Trophoblast cell (in vitro differentiated cells and primary cell): ENCODE data around the gene CNMD.

Experiments
- DNase-seq, 2 donors: peaks; one replicate each; pipeline ENCODE4 v3.0.0-alpha.2; 2016
- H2AFZ ChIP-seq: 2 replicates; pipeline ENCODE4 v1.6.1; 2013; ENCODE audit warnings: low read length, moderate library complexity, mild to moderate bottlenecking; ENCODE audit not compliant: insufficient read depth, poor library complexity
- H2AK5ac ChIP-seq: 2 replicates; pipeline ENCODE4 v1.6.1; 2013; ENCODE audit warnings: mild to moderate bottlenecking, low read length
- H2BK120ac ChIP-seq: 2 replicates; pipeline ENCODE4 v1.6.1; 2013; ENCODE audit warnings: low read length, mild to moderate bottlenecking, moderate library complexity; ENCODE audit not compliant: insufficient read depth, poor library complexity
- H2BK12ac ChIP-seq: 2 replicates; pipeline ENCODE4 v1.6.1; 2013; ENCODE audit warnings: mild to moderate bottlenecking, low read length, moderate library complexity
- H2BK5ac ChIP-seq: 2 replicates; pipeline ENCODE4 v1.6.1; 2013; ENCODE audit warnings: low read length, low read depth, moderate library complexity, mild to moderate bottlenecking; ENCODE audit not compliant: poor library complexity
- H3K14ac ChIP-seq: 2 replicates; pipeline ENCODE4 v1.6.1; 2013; ENCODE audit warnings: mild to moderate bottlenecking, low read length
- H3K18ac ChIP-seq: 2 replicates; pipeline ENCODE4 v1.6.1; 2013; ENCODE audit warnings: mild to moderate bottlenecking, low read length
- H3K23ac ChIP-seq: 2 replicates; pipeline ENCODE4 v1.6.1; 2013; ENCODE audit warnings: low read length
- H3K27ac ChIP-seq: 2 replicates; pipeline ENCODE4 v1.5.1; 2013; ENCODE audit warnings: low read depth, mild to moderate bottlenecking, inconsistent platforms, low read length, moderate library complexity
- H3K27me3 ChIP-seq: 2 replicates; pipeline ENCODE4 v1.6.1; 2013; ENCODE audit warnings: inconsistent platforms, mild to moderate bottlenecking, low read length, moderate library complexity; ENCODE audit not compliant: insufficient read depth
- H3K36me3 ChIP-seq, 2 experiments: 1 replicate in 1 of 2; 2 replicates in 1 of 2; pipeline ENCODE4 v1.6.1; 2013; ENCODE audit warnings: low read length in 2 of 2, mild to moderate bottlenecking in 2 of 2, moderate library complexity in 1 of 2; ENCODE audit not compliant: insufficient read depth in 2 of 2, control insufficient read depth in 1 of 2
- H3K4ac ChIP-seq: 2 replicates; pipeline ENCODE4 v1.6.1; 2013; ENCODE audit warnings: low read depth, mild to moderate bottlenecking, low read length, moderate library complexity
- H3K4me1 ChIP-seq, 2 experiments: 1 replicate in 1 of 2; 2 replicates in 1 of 2; pipeline ENCODE4 v1.6.1; 2013; ENCODE audit warnings: low read length in 2 of 2, mild to moderate bottlenecking in 2 of 2, moderate library complexity in 1 of 2; ENCODE audit not compliant: insufficient read depth in 2 of 2, control insufficient read depth in 1 of 2
- H3K4me2 ChIP-seq: 2 replicates; pipeline ENCODE4 v1.6.1; 2013; ENCODE audit warnings: inconsistent platforms, mild to moderate bottlenecking, low read length, moderate library complexity
- H3K4me3 ChIP-seq: 2 replicates; pipeline ENCODE4 v1.5.1; 2013; ENCODE audit warnings: mild to moderate bottlenecking, low read depth, low read length, inconsistent platforms
- H3K79me1 ChIP-seq: one replicate; pipeline ENCODE4 v1.6.1; 2013; ENCODE audit warnings: low read length
- H3K79me2 ChIP-seq: 2 replicates; pipeline ENCODE4 v1.6.1; 2013; ENCODE audit warnings: low read length, mild to moderate bottlenecking; ENCODE audit not compliant: control insufficient read depth, insufficient read depth, poor library complexity
- H3K9ac ChIP-seq: 2 replicates; pipeline ENCODE4 v1.6.1; 2013; ENCODE audit warnings: mild to moderate bottlenecking, low read length
- H3K9me3 ChIP-seq: 2 replicates; pipeline ENCODE4 v1.6.1; 2013; ENCODE audit warnings: low read depth, mild to moderate bottlenecking, control low read depth, inconsistent platforms, low read length; ENCODE audit not compliant: insufficient read depth
- H4K12ac ChIP-seq: 2 replicates; pipeline ENCODE4 v1.6.1; 2013; ENCODE audit warnings: low read depth, mild to moderate bottlenecking, low read length, moderate library complexity
- H4K8ac ChIP-seq: 2 replicates; pipeline ENCODE4 v1.6.1; 2013; ENCODE audit warnings: low read depth, mild to moderate bottlenecking, low read length, moderate library complexity
- H4K91ac ChIP-seq: one replicate; pipeline ENCODE4 v1.6.1; 2013; ENCODE audit warnings: low read depth, mild to moderate bottlenecking, low read length, moderate library complexity
- whole genome bisulfite sequencing: extraction: QIAGEN DNeasy Blood & Tissue Kit; methylation state at CpG from one replicate; pipeline ENCODE4 v1.1.7; 2013; ENCODE audit warnings: missing lambda C conversion rate; ENCODE audit not compliant: insufficient read length, insufficient coverage; ENCODE audit errors: extremely low coverage; 5-methylcytosine and 5-hydroxymethylcytosine counted together

The CNMD gene

GRCh38 chr13:52746141-52746540, 6.5 kb upstream of the CNMD start:
- H2BK5ac ChIP-seq, result no peak overlapping the region
- no peak overlapping the region for H3K4ac ChIP-seq
- H4K12ac ChIP-seq, result no peak overlapping the region
- H3K9ac ChIP-seq, result no peak overlapping the region
- H2AK5ac ChIP-seq, result no peak overlapping the region
- no peak overlapping the region for H3K27ac ChIP-seq
- H3K4me1 ChIP-seq, result peaks cover 0 to 6% of the 10 kb centered on the region in 2 experiments
- H3K79me2 ChIP-seq, result no peaks in the 10 kb centered on the region
- H3K18ac ChIP-seq, result no peak overlapping the region
- no peaks in the 10 kb centered on the region for H3K27me3 ChIP-seq
- no peak overlapping the region for H4K91ac ChIP-seq
- H3K36me3 ChIP-seq, result no peaks in the 10 kb centered on the region
- no peaks in the 10 kb centered on the region for H3K79me1 ChIP-seq
- H3K23ac ChIP-seq, result no peak overlapping the region
- no peak overlapping the region for H3K4me3 ChIP-seq
- H2AFZ ChIP-seq, result no peak overlapping the region
- DNase-seq, result no peak
- no peak overlapping the region for H3K4me2 ChIP-seq
- no peak overlapping the region for H3K14ac ChIP-seq
- peaks cover 2% of the 10 kb centered on the region for H3K9me3 ChIP-seq
- H2BK120ac ChIP-seq, result no peak overlapping the region
- H2BK12ac ChIP-seq, result no peak overlapping the region
- WGBS, result no CpG with 5 or more reads among the region's 3 CpGs
- H4K8ac ChIP-seq, result no peak overlapping the region

GRCh38 chr13:52744842-52745375, 5.3 kb upstream of the CNMD start:
- H3K4me1 ChIP-seq, result no peaks in the 10 kb centered on the region
- no peak overlapping the region for H3K14ac ChIP-seq
- no peak overlapping the region for H2BK12ac ChIP-seq
- no peak overlapping the region for H3K4me3 ChIP-seq
- no peak overlapping the region for H2BK5ac ChIP-seq
- no peaks in the 10 kb centered on the region for H3K36me3 ChIP-seq
- no peak overlapping the region for H3K27ac ChIP-seq
- no peaks in the 10 kb centered on the region for H3K79me1 ChIP-seq
- no peak overlapping the region for H4K91ac ChIP-seq
- no peak overlapping the region for H4K12ac ChIP-seq
- no peak overlapping the region for H3K18ac ChIP-seq
- H3K4me2 ChIP-seq, result no peak overlapping the region
- H2AK5ac ChIP-seq, result no peak overlapping the region
- peaks cover 1% of the 10 kb centered on the region for H3K27me3 ChIP-seq
- DNase-seq, result no peak
- no peak overlapping the region for H2AFZ ChIP-seq
- no peak overlapping the region for H3K4ac ChIP-seq
- no peak overlapping the region for H3K23ac ChIP-seq
- peaks cover 3% of the 10 kb centered on the region for H3K9me3 ChIP-seq
- WGBS, result no CpG with 5 or more reads among the region's 6 CpGs
- no peaks in the 10 kb centered on the region for H3K79me2 ChIP-seq
- H4K8ac ChIP-seq, result no peak overlapping the region
- no peak overlapping the region for H3K9ac ChIP-seq
- H2BK120ac ChIP-seq, result no peak overlapping the region

- Histone ChIP-seq H3K27ac (no peak overlapping the region), H3K14ac (no peak overlapping the region), H2BK5ac (no peak overlapping the region), H3K23ac (no peak overlapping the region), H3K27me3 (peaks cover 11% of the 10 kb centered on the region), H4K12ac (no peak overlapping the region), H3K4me1 (peaks cover 4 to 8% of the 10 kb centered on the region in 2 experiments), H3K9me3 (peaks cover 4% of the 10 kb centered on the region), H3K36me3 (no peaks in the 10 kb centered on the region), H2BK120ac (no peak overlapping the region), H3K79me2 (no peaks in the 10 kb centered on the region), H4K8ac (no peak overlapping the region), H3K4me3 (no peak overlapping the region), H2BK12ac (no peak overlapping the region), H4K91ac (no peak overlapping the region), H3K4me2 (no peak overlapping the region), H3K18ac (no peak overlapping the region), H3K9ac (no peak overlapping the region), H2AFZ (no peak overlapping the region), H2AK5ac (no peak overlapping the region), H3K4ac (no peak overlapping the region), H3K79me1 (no peaks in the 10 kb centered on the region)
- DNase-seq, result no peak
- no CpG with 5 or more reads among the region's 3 CpGs for WGBS
These were observed 4.4 kb upstream of the CNMD start for GRCh38 chr13:52743988-52744387.

GRCh38 chr13:52743569-52743968, 3.9 kb upstream of the CNMD start:
- H2BK12ac ChIP-seq, result no peak overlapping the region
- peaks cover 2% of the 10 kb centered on the region for H3K79me1 ChIP-seq
- no peak overlapping the region for H3K4me3 ChIP-seq
- peaks cover 1% of the 10 kb centered on the region for H3K79me2 ChIP-seq
- no peak overlapping the region for H3K14ac ChIP-seq
- H4K12ac ChIP-seq, result no peak overlapping the region
- H2AFZ ChIP-seq, result no peak overlapping the region
- no peak overlapping the region for H4K91ac ChIP-seq
- peaks cover 4 to 10% of the 10 kb centered on the region in 2 experiments for H3K4me1 ChIP-seq
- no CpG with 5 or more reads among the region's 1 CpG for WGBS
- no peak overlapping the region for H2AK5ac ChIP-seq
- H3K4ac ChIP-seq, result no peak overlapping the region
- no peak overlapping the region for H3K27ac ChIP-seq
- H3K27me3 ChIP-seq, result peaks cover 12% of the 10 kb centered on the region
- no peak overlapping the region for H3K4me2 ChIP-seq
- no peak overlapping the region for H2BK5ac ChIP-seq
- no peak for DNase-seq
- H4K8ac ChIP-seq, result no peak overlapping the region
- H3K9me3 ChIP-seq, result peaks cover 5% of the 10 kb centered on the region
- H3K36me3 ChIP-seq, result no peaks in the 10 kb centered on the region
- no peak overlapping the region for H3K23ac ChIP-seq
- no peak overlapping the region for H3K9ac ChIP-seq
- no peak overlapping the region for H3K18ac ChIP-seq
- no peak overlapping the region for H2BK120ac ChIP-seq
